Measurements from ENCODE around the gene RANBP17.
"Not testable (repeated sequence)": the region's sequence is repeated elsewhere in the genome, so short reads cannot be mapped to it uniquely, and the experiment has no call there.

The RANBP17 gene

DNA sequence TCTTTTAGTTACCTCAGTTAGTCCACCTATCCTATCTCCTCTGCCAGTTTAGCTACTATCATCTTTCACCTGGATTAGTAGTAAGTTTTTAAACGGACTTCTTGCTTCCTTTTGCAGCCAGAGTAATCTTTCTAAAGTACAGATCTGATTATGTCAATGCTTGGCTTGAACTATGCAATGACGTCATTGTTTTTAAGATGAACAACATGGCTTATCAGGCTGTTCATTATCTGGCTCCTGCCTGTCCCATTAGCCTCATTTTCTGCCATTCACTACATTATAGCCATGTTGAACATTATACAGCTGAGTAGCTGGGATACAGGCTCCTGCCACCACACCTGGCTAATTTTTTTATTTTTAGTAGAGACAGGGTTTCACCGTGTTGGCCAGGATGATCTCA lies 98.7 kb downstream of the RANBP17 start:
- DNase-seq: no peak

DNA sequence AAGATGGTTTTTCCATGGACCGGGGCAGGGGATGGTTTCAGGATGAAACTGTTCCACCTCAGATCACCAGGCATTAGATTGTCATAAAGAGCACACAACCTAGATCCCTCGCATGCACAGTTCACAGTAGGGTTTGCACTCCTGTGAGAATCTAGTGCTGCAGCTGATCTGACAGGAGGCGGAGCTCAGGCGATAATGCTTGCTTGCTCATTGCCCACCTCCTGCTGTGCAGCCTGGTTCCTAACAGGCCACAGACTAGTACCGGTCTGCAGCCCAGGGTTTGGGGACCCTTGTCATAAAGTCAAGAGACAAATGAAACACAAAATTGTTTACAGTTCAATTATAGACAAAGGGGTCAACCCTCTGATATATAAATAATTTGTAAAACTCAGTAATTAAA lies 101.7 kb downstream of the RANBP17 start:
- no peak for DNase-seq

GRCh38 chr5:170974461-170974860 lies 112.6 kb downstream of the RANBP17 start:
- no peak for DNase-seq

DNA sequence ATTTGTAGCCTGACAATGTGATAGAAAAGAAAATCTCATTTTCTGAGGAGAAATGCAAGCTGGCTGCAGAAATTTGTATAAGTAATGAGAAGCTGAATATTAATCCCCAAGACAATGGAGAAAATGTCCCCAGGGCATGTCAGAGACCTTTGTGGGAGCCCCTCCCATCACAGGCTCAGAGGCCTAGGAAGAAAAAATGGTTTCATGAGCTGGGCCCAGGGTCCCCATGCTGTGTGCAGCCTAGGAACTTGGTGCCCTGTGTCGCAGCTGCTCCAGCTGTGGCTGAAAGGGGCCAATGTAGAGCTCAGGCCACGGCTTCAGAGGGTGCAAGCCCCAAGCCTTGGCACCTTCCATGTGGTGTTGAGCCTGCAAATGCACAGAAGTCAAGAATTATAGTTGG lies 118.4 kb downstream of the RANBP17 start:
- DNase-seq: not testable (repeated sequence)

GRCh38 chr5:170985486-170985885 lies 123.7 kb downstream of the RANBP17 start:
- DNase-seq: no peak

DNA sequence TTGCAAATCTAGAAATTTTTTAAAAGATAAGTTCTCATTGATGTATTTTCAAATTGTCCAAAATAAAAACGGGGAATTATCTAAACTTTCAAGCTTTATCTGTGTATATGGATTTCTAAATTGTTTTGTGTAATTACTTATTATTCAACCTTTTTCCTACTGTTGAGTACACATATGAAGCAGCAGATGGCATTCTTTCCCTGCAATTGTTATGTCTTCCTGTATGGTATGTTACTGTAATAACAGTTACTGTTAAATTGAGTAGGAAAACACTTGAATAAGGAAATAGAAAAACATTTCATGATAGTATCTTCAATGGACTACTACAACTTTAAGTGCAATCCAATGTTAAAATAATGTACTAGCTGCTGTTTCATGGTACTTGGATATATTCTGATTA lies 124.8 kb downstream of the RANBP17 start:
- no peak for DNase-seq

DNA sequence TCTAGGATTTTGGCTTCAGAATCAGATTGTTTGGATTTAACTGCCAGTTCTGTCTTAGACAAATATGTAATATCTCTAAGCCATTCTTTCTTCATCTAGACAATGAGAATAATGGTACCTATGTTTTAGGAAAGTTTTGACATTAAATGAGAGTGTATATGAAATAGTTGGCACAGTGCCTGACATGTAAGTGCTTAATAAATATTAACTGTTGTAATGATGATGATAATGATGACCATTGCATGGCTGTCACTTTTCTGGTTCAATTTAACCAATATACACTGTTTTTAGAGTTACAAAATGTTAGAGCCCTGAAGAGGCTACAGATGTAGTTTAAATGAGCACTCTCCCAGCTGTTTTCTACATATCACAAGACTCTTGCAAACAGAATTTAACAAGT lies 131.7 kb downstream of the RANBP17 start:
- DNase-seq: no peak

- DNase-seq: no peak
These were observed 148.3 kb downstream of the RANBP17 start for GRCh38 chr5:171010086-171010485.

GRCh38 chr5:171010816-171011215 lies 149.0 kb downstream of the RANBP17 start:
- DNase-seq: no peak

GRCh38 chr5:171023508-171023907 lies 161.7 kb downstream of the RANBP17 start:
- DNase-seq: no peak

- no peak for DNase-seq
These were observed 162.3 kb downstream of the RANBP17 start for GRCh38 chr5:171024084-171024483.

DNA sequence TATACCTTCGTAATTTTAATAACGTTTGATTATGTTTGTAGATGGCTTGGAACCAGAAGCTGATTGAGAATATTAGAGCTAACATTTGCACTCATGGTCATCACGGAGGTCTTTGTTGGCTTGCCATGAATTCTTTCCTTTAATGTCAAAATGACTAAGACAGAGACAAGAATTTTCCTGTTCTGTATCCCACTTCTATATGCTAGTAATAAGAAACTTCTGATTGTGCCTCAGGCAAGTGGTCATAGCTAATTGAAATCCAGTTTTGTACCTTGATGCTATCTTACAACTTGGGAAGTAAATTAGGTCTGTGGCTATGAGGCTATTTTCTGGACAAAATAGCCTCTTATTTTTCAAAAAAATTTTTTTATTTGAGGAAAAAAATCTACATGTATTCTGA lies 167.6 kb downstream of the RANBP17 start:
- DNase-seq: no peak

- DNase-seq: no peak
These were observed 170.2 kb downstream of the RANBP17 start for GRCh38 chr5:171031977-171032376.

DNA sequence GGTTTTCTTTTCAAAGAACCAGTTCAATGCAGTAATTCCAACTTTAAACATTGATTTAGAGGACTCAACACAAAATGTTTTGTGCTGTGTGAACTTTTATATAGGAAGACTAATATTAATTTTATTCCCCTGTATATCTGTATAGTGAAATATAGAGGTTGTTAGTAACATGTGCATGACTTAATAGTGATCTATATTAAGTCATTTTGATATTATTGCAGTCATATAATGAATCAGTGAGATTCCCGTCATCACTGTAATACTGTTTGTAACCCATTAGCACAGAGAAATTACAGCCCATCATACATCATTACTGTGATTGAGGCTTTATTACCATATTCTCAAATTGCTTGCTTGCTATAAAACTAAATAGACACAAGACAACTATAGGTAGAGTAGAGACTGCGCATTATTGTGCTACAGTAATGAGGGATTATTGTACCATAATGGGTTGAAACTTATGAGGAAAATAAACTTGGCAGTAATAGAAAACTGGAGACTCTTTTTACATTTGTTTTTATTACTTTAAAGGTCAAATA lies 170.7 kb downstream of the RANBP17 start:
- DNase-seq: no peak

GRCh38 chr5:171041893-171042292 lies 180.1 kb downstream of the RANBP17 start:
- DNase-seq: not testable (repeated sequence)

DNA sequence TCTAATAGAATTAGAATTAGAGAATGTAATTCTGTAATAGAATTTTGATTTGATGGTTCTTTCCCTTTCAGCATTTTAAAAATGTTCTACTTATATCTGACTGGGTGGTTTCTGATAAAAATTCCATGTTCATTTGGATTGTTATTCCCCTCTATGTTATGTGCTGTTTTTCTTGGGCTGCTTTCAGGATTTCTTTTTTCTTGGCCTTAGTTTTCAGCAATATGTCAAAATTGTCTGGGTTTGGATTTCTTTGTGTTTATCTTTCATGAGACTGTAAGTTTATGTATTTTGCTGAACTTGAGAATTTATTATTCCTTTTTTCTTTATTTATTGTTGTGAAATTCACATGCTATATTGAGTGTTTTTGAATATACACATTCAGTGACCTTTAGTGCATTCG lies 189.1 kb downstream of the RANBP17 start:
- no peak for DNase-seq

DNA sequence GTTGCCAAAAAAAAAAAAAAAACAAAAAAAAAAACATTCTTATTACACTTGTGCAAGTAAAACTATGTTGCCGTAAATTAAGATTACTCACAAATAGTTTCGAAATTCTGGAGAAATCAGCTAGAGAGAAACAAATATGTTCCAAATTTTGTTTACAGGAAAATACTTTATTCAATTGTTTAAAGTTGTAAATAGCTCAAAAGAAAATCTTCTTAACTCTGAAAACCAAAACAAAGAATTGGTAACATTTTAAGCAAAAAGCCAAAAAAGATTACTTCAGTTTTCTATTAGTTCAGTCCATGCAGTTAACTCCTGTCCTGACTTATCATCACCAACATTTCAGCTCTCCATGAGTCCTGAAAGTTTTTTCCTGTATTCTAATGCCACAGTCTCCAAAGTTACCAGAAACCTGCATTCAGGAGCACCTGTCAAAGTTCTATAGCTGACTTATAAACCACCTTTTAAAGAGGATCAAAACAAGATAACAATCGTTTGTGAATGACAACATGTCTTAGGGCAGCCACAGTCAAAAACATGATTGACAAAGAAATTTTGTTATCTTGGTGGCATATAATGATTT lies 194.1 kb downstream of the RANBP17 start:
- no peak for DNase-seq

DNA sequence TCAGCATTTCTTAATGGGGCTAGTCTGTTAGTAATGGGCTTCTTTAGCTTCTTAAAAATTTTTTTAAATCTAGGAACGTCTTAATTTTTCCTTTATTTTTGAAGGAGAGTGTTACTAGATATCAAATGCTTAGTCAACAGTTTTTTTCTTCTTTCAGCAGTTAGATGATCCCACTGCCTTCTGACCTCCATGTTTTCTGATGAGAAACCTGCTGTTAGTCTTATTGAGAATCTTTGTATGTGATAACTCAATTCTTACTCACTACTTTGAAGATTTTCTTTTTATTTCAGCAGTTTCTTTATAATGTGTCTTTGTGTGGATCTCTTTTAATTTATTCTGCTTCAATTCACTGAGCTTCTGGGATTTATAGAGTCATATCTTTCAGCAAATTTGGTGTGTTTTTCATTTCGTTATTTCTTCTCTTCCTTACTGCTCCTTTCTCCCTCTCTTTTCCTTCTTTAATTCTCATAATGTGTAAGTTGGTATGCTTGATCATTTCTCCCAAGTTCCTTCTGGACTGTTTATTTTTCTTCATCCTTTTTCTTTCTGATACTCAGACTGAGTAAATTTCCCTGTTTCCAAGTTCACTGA lies 205.8 kb downstream of the RANBP17 start:
- no peak for DNase-seq

GRCh38 chr5:171074747-171075146 lies 212.9 kb downstream of the RANBP17 start:
- no peak for DNase-seq

DNA sequence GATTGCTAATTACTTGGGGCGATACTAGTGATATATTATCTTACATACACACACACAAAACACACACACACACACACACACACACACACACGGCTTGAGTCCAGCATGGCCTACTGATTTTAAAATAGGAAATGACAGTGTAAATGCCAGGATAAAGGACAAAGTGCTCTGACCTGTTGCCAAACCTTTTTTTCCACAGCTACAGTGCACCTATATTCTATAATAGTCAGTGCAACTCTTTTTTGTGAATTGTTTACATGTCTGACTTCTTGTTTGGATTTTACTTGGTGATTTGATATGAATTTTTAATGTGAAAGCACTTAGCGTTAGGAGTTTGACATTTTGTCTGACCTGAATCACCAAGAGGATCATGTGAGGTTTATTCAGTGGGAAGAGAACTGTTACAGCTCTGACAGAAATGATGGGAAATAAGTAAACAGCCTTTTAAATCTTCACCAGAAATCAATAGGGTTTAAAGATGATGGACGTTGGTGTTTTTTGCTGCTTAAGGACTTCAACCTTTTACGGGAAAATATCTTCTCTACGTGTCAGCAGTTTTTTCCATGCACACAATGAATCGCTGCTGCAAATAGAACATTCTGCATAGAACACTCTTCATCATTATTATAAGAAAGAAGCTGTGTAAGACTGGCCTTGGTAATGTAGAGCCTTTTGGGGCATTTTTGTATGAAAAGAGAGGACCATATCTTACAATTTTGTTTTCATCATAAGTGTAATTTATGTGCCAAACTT lies 218.5 kb downstream of the RANBP17 start:
- DNase-seq: no peak

GRCh38 chr5:171081319-171081718 lies 219.5 kb downstream of the RANBP17 start:
- no peak for DNase-seq

DNA sequence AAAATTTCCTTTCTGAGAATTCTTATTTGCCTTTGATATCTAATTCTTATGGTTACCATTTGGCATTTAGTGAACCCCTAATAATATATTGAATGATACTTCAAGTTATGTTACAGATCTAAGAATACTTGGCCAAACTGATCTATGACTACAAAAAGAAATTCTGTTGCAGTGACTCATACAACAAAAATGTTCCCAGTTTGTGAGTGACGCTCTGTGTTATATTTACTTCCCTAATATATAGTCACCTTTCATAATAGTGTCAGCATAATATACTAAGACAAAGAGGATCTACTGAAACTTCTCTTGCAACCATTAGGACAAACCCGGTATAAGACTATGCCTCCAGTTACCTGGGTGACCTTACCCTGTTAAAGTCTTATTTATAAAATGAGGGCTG lies 230.4 kb downstream of the RANBP17 start:
- DNase-seq: no peak

DNA sequence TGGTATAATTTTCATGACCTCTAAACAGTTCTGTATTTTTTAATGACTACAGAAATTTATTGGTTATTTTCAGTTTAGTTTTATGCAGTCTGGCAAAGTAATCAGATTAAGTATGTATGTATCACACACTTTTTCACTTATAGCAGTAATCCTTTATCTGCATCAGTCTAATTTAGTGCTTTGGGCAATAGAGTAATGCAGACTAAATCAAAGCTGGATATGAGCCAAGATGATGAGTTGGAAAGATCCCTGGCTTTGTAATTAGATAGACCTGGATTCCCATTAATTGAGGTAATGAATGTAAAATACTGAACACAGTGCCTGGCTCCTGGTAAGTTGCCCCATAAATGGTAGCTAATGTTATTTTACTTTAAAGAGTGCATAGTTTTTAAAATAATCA lies 231.8 kb downstream of the RANBP17 start:
- DNase-seq: no peak

GRCh38 chr5:171094356-171094755 lies 232.5 kb downstream of the RANBP17 start:
- DNase-seq: no peak

All from stimulated activated CD4-positive, alpha-beta T cell treated with anti-CD3 and anti-CD28 coated beads, Interleukin-2, amount 100 ng/mL, for 24 hours (primary cell).